MM.1S (cell line): Measurements from ENCODE around the gene AHCYL2.
"Not testable (repeated sequence)": the region's sequence is repeated elsewhere in the genome, so short reads cannot be mapped to it uniquely, and the experiment has no call there.

ENCODE experiments used
- DNase-seq: peaks from one replicate; pipeline ENCODE4 v3.0.0-alpha.2; 2015
- H2AFZ ChIP-seq: fragments of 300-600 bp; sonication (generic); 2 replicates; pipeline ENCODE4 v1.6.0; 2016; ENCODE audit warnings: antibody characterized with exemption, low read length
- H3F3A ChIP-seq: fragments of 300-600 bp; sonication (generic); 2 replicates; pipeline ENCODE4 v1.6.1; 2016; ENCODE audit warnings: mild to moderate bottlenecking, antibody characterized with exemption, low read length, moderate library complexity, mixed read lengths; ENCODE audit not compliant: insufficient read depth
- H3K27ac ChIP-seq: fragments of 300-600 bp; sonication (generic); 2 replicates; pipeline ENCODE4 v1.5.1; 2016; ENCODE audit warnings: mild to moderate bottlenecking, low read length
- H3K27me3 ChIP-seq: fragments of 300-600 bp; sonication (generic); replicated peaks from 2 replicates; pipeline ENCODE4 v1.6.0; 2016; ENCODE audit warnings: low read length; ENCODE audit not compliant: insufficient read depth
- H3K36me3 ChIP-seq: fragments of 300-600 bp; sonication (generic); replicated peaks from 2 replicates; pipeline ENCODE4 v1.6.1; 2016; ENCODE audit warnings: mild to moderate bottlenecking, low read length, mixed read lengths; ENCODE audit not compliant: insufficient read depth
- H3K4me1 ChIP-seq: fragments of 300-600 bp; sonication (generic); 2 replicates; pipeline ENCODE4 v1.6.1; 2016; ENCODE audit warnings: low read length, mixed read lengths
- H3K4me2 ChIP-seq: fragments of 300-600 bp; sonication (generic); 2 replicates; pipeline ENCODE4 v1.6.0; 2016; ENCODE audit warnings: low read depth, low read length
- H3K4me3 ChIP-seq: fragments of 300-600 bp; sonication (generic); 2 replicates; pipeline ENCODE4 v1.5.1; 2016; ENCODE audit warnings: low read length, mixed read lengths
- H3K79me2 ChIP-seq: fragments of 300-600 bp; sonication (generic); 2 replicates; pipeline ENCODE4 v1.6.1; 2016; ENCODE audit warnings: mixed run types, low read length, mixed read lengths
- H3K9ac ChIP-seq: fragments of 300-600 bp; sonication (generic); 2 replicates; pipeline ENCODE4 v1.6.1; 2016; ENCODE audit warnings: low read length, mixed read lengths
- H3K9me2 ChIP-seq: fragments of 300-600 bp; sonication (generic); replicated peaks from 2 replicates; pipeline ENCODE4 v1.6.1; 2016; ENCODE audit warnings: mild to moderate bottlenecking, low read length, mixed read lengths; ENCODE audit not compliant: insufficient read depth
- H3K9me3 ChIP-seq: fragments of 300-600 bp; sonication (generic); replicated peaks from 2 replicates; pipeline ENCODE4 v1.6.1; 2016; ENCODE audit warnings: mild to moderate bottlenecking, low read length, mixed read lengths; ENCODE audit not compliant: insufficient read depth
- H4K20me1 ChIP-seq: fragments of 300-600 bp; sonication (generic); 2 replicates; pipeline ENCODE4 v1.6.1; 2016; ENCODE audit warnings: mild to moderate bottlenecking, low read length, moderate library complexity, mixed read lengths; ENCODE audit not compliant: insufficient read depth
- CTCF ChIP-seq: fragments of 300-600 bp; sonication (generic); IDR thresholded peaks from 2 replicates; pipeline ENCODE4 v1.5.1; 2016; ENCODE audit warnings: antibody characterized with exemption, low read length, mixed read lengths
- EZH2 ChIP-seq: fragments of 300-600 bp; sonication (generic); optimal IDR thresholded peaks from 2 replicates; pipeline ENCODE3; 2017; ENCODE audit warnings: low read depth, mild to moderate bottlenecking, antibody characterized with exemption, low read length, mixed read lengths
- EZH2phosphoT487 ChIP-seq: fragments of 300-600 bp; sonication (generic); IDR thresholded peaks from 2 replicates; pipeline ENCODE4 v1.6.1; 2018; ENCODE audit warnings: antibody characterized with exemption, low read length

The AHCYL2 gene

GRCh38 chr7:129252128-129252527 is 27.3 kb downstream of the AHCYL2 start:
- Histone ChIP-seq H3K9me2 (no peaks in the 10 kb centered on the region), H4K20me1 (no peaks in the 10 kb centered on the region), H3K4me2 (no peak overlapping the region), H3K27me3 (no peaks in the 10 kb centered on the region), H3K9ac (no peak overlapping the region), H2AFZ (no peak overlapping the region), H3K79me2 (peaks cover 12% of the 10 kb centered on the region), H3K36me3 (no peaks in the 10 kb centered on the region), H3K27ac (no peak overlapping the region), H3F3A (no peaks in the 10 kb centered on the region), H3K9me3 (no peaks in the 10 kb centered on the region), H3K4me1 (no peaks in the 10 kb centered on the region), H3K4me3 (no peak overlapping the region)
- no peak for DNase-seq
- TF ChIP-seq CTCF, result no peak
- TF ChIP-seq EZH2, result no peak
- TF ChIP-seq EZH2phosphoT487, result no peak

DNA sequence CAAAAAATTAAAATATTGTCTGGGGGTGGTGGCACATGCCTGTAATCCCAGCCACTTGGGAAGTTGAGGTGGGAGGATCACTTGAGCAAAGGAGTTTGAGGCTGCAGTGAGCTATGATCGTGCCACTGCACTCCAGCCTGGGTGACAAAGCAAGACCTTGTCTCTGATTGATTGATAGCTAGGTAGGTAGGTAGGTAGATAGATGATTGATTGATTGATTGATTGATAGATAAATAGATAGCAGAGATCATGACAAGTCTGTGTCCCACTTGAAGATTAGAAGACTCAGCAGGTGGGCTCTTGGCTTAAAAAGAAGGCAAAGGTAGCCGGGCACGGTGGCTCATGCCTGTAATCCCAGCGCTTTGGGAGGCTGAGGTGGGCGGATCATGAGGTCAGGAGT is 27.8 kb downstream of the AHCYL2 start:
- H3K9ac ChIP-seq, H3K27ac ChIP-seq, H3K27me3 ChIP-seq, H2AFZ ChIP-seq, H3K9me2 ChIP-seq, H3K4me3 ChIP-seq, H3K4me1 ChIP-seq, H3K4me2 ChIP-seq, H3K9me3 ChIP-seq, DNase-seq, H3F3A ChIP-seq, H4K20me1 ChIP-seq, H3K36me3 ChIP-seq: not testable (repeated sequence)
- peaks cover 12% of the 10 kb centered on the region for H3K79me2 ChIP-seq

DNA sequence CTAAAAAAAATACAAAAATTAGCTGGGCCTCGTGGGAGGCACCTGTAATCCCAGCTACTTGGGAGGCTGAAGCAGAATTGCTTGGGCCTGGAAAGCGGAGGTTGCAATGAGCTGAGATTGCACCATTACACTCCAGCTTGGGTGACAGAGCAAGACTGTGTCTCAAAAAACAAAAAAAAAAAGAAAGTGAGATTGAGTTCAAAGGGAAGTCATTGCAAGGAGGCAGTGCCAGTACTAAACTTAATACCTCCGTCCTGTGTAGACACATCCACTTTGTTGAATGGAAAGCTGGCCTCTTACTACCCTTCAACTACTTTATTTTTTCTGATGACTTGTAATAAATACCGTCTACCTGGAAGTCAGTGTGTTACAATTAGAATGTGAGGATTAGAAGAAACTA is 31.0 kb downstream of the AHCYL2 start:
- Histone ChIP-seq H3K9me2 (no peaks in the 10 kb centered on the region), H3K9me3 (no peaks in the 10 kb centered on the region), H3F3A (peaks cover 8% of the 10 kb centered on the region), H3K4me2 (no peak overlapping the region), H3K79me2 (peaks cover 8% of the 10 kb centered on the region; the same call in 1 of the 2 replicates), H3K4me1 (peaks cover 9% of the 10 kb centered on the region), H3K36me3 (no peaks in the 10 kb centered on the region), H3K9ac (no peak overlapping the region), H3K27ac (no peak overlapping the region), H2AFZ (no peak overlapping the region), H4K20me1 (no peaks in the 10 kb centered on the region), H3K4me3 (no peak overlapping the region), H3K27me3 (no peaks in the 10 kb centered on the region)
- TF ChIP-seq EZH2phosphoT487 (no peak), CTCF (no peak), EZH2 (no peak)
- no peak for DNase-seq

DNA sequence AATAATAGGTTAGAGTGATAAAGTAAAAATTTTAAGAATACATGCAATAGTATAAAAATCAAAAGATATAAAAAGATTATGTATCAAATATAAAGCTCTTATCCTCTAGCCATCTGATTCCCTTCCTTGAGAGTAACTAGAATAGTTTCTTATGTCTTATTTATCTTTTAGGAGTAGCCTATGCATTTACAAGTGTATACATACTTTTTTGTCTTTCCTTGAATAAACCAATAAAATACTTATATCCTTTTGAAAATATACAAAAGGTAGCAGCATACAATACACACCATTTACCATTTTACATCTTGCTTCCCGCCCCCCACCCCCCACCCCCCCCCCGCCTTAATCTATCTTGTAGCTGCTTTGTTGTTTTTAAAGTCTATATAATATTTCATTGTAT is 31.4 kb downstream of the AHCYL2 start:
- no peaks in the 10 kb centered on the region for H3K9me2 ChIP-seq
- H4K20me1 ChIP-seq, result no peaks in the 10 kb centered on the region
- H2AFZ ChIP-seq, result no peak overlapping the region
- H3F3A ChIP-seq, result peaks cover 8% of the 10 kb centered on the region
- H3K79me2 ChIP-seq, result peaks cover 8% of the 10 kb centered on the region; the same call in 1 of the 2 replicates
- H3K9ac ChIP-seq, result no peak overlapping the region
- DNase-seq, result no peak
- no peak overlapping the region for H3K4me3 ChIP-seq
- H3K36me3 ChIP-seq, result no peaks in the 10 kb centered on the region
- no peaks in the 10 kb centered on the region for H3K27me3 ChIP-seq
- peaks cover 9% of the 10 kb centered on the region for H3K4me1 ChIP-seq
- no peak overlapping the region for H3K4me2 ChIP-seq
- H3K27ac ChIP-seq, result no peak overlapping the region
- H3K9me3 ChIP-seq, result no peaks in the 10 kb centered on the region
- TF ChIP-seq EZH2 (no peak), CTCF (no peak), EZH2phosphoT487 (no peak)
